NOMO-1 (cell line): ENCODE results near the gene C19orf44.

Experiments used
- DNase-seq, 2 experiments: peaks; one replicate each; lab custom pipeline; 2025; ENCODE audit not compliant: unreplicated experiment in 2 of 2; lab: John Stamatoyannopoulos, UW

Gene C19orf44

DNA sequence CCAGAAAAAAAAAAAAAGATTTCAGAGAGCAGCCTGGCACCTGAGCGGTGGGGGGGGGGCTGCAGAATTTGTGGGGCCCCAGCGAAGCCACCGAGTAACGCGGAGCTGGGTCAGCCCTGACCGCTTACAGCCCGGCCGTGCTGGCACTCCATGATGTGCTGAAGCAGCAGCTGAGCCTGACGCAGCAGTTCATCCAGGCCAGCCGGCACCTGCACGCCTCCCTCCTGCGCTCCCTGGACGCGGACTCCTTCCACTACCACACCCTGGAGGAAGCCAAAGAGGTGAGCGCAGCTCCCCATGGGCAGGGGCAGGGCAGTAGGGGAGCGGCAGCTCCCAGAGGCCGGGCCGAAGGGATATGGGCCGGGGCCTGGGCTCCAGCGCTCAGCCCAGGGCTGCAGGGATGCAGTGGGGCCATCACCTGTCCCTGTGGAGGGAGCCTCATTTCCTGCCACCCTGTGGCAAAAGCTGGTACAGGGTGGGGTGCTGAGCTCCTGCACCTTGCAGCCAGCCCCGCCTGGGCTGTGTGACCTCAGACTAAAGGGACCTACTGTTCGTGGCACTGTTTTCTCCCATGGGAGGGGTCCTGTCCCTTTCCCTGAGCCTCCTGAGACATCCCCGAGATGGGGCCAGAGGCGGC, 18.3 kb downstream of the C19orf44 start:
- no peak for DNase-seq

DNA sequence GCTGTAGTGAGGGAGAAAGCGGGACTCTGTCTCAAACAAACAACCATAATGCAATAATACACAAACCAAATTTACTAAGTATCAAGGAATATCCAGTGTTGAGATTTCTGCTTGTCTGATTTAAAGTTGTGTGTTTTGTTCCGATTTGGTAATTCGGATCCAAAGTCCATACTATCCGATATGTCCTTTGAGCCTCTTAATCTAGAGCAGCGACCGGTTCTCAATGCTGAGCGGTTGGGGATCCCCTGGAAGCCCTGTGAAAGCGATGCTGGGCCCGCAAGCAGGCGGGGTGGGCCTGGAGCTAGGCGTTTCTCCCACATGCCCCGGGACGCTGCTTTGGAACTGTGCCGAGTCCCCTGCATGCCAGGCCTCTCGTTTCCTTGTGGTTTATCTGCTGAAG, 20.2 kb downstream of the C19orf44 start:
- DNase-seq, result no peak

DNA sequence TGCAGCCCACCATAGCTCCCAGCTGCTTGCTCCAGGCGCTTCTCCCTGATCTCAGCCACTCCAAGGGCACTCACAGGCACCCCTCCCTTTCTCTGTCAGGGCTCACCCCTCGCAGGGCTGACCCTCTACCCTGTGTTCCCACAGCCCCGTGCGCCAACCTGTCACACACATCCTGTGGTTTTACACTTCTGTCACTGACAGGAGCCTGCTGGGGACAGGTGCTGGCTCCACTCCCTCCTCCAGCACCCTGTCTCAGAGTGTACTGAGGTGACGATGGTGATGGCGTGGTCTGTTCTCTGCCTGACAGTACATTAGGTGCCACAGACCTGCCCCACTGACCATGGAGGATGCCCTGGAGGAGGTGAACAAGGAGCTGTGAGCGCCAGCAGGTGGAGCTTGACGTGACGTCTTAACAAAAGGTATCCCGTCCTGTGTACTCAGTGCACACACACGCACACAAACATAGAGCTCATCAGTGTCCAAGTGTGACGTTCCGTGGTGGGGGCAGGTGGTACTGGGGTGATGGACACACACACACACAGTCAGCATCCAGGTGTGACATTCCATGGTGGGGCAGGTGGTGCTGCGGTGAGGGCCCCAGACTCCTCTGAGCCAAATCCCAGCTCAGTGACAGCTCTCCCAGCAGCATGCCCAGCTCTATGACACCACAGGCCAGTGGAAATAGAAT, 20.9 kb downstream of the C19orf44 start:
- DNase-seq, result no peak

DNA sequence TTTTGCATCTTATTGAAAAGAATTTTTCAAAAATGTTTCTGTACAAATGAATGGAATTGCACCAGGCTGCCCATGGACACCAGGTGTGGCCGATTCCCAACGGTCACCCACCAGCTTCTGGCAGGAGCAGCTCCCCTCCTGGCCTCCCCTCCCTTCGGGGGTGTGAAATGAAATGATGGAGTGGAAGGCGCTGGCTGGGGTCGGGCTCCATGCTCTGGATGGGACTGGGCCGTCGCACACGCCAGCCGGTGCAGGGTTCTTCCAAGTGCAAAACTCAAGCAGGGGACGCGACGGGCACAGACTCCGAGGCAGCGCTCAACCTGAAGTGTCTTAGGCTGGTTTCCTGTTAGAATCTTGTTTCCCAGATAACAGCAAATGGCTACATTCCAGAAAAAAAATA, 21.9 kb downstream of the C19orf44 start:
- DNase-seq, result no peak

DNA sequence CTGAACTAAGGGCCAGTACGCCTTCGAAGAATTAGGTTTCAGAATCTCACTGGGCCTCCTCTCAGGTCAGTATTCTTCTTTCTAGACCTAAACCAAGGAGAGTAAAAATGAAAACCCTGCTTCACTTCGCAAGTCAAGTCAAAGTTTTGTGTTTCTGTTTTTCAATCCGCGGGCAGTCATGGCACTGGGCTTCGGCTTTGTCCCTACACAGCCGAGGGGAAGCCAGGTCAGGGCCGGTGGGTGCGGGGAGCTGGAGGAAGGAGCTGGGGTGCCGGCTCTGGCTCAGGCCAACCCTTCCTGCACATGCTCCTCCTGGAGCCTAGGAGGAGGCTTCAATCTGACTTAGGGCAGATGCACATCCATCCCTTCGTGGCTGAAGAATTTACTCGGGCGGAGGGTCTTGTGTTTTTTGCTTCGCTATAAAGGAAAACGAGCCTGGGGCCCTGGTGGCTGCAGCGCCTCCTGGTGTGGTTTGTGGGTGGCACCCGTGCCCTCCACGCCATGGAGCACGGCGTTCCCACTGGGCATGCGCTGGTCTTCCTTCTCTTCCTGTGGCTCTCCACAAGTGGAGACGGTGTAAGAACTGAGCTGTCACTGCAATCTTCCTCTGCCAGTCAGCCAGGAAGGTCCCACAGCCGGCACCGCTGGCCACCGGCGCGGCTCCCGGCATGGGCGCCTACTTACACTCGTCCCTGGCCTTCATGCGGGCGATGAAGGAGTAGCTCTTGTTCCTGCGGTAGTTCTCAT, 22.5 kb downstream of the C19orf44 start:
- DNase-seq, result no peak

DNA sequence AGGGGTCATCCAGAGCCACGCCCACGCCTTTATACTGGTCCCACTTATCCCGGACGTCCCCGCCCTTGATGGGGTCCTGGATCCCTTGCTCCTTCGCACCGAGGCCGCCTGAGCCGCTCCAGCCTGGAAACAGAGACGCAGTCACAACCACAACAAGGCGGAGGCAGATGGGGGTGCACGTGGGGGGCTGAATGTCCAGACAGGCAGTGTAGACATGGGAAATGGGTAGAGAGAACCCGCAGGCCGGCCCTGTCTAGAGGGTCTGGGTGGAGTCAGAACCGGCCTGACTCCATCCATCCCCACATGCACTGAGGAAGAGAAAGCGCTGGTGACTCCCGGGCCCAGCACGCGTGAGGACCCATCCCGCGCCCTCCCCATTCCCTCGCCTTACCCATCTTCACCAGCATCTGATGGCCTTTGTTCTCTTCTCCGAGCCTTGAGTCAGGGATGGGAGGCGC, 23.1 kb downstream of the C19orf44 start:
- no peak for DNase-seq

DNA sequence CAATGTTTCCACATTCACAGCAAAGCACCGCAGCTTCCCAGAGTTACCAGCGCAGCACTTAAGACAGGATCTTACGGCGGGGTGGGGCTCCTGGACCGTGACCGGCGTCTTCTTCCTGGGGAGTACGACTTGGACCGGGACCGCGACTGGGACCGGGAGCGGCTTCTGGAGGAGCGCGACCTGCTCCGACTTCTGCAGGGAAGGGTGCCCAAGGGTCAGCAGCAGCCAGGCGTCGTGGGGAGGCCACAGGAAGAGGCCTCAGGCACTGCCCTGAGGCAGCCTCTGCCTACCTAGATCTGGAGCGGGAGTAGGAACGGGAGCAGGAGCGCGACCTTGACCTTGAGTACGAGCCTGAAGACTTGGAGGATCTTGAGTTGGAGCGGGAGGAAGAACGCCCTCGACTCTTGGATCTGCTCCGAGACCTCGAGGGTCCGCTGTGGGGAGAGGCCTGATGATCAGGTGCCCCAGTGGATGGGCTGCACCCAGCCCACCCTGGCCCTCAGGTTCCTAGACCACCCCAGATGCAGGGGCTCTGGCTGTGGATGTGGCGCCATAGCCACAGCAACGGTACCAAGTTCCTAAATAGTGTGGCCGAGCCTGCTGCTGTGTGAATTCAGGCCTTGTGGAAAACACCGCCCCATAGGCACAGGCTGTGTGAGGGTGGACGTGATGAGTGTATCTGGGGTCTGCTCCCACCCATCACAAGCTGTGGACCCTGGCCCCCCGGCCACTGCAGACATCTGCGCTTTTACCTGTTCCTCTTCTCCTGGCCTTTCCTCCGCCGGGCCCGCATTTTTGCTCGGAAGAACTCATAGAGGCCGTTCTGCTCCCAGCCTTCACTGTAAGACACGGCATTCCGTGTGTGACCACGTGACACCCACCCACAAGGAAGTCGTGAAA, 24.1 kb downstream of the C19orf44 start:
- no peak for DNase-seq

DNA sequence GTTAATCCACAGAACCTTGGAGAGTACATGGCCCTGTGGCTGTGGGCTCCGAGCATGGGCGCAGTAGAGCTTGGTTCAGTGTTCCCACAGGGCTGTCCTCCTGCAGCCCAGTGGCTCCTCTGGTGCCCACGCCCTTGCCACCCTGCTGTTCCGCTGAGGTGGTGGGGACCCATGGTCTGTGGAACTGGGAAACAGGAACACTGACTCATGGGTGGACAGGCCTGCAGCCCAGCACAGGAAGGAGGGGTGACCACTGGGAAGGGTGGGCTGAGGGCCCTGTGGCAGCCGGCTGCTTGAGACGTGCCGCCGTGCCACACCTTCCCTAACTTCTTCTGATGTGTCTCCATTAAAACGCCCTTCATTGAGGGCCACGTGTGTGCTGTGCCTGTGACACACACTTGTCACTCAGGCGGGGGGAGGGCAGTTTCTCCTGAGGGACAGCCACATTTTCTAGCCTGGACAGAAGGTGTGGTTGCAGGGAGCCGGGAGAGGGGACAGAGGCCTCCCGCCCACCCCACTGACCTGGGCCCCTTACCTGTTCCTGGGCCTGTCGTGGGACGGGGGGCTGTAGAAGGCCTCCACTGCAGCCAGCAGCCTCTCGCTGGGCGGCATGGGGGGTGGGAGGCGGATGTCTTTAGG, 24.9 kb downstream of the C19orf44 start:
- DNase-seq, result no peak

DNA sequence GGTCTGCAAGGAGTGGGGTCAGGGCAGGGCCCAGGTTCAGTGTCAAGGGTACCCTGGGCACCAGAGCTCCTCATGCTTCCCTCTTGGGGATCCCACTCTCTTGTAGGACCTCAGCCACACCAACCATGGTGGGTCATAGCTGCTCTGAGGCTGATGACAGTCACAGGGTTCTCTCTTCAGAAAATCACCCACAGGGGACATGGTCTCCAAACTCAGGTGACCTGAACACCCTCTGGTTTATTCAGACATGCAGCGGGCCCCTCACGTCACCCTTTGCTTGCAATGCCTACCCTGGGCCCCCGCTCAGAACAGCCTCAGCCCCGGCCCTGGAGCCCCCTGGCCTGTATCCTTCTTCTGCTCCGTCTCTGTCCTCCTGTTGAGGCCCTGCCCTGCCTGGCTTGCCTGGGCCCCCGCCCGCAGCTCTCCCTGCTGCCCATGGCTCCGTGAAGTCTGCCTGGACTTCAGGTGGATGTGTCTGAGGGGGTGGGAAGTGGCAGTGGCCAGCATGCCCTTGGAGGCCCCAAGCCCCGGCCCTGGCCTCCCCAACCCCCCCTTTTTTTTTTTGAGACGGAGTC, 25.6 kb downstream of the C19orf44 start:
- DNase-seq, result no peak

DNA sequence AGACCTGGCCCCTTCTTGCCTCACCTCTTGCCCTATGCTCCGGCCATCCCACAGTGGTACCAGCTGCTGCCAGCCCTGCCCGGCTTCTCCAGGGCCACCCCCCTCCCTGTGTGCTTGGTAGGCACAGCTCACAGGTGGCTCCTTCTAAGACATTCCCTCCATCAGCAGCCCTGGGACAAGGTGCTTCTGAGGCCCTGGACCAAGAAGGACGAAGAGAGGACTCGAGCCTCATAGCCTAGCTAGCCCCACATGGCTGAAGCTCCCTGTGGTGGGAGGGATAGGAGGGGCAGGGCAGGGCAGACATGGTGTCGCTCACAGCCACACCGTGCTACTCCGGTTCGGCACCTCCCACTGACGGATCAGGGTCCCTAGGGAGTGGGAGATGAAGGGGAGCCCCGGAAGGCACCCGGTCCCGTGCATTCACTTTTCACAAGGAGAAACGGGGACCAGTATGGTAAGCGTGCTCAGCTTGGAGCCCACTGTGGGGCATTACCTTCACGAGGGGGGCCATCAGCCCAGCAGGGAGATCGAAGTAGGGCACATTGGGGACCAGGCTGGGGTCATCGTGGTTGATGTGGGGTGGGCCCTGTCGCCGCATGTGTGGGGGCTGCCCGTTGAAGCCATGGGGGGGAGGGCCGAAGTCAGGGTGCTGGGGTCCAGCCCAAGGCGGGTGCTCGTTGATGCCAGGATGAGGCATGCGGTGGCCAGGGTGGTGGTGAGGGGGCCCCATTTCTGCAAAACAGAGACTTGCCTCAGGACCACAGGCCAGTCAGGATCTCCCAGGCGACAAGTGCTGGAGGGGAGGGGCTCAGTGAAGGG, 26.6 kb downstream of the C19orf44 start:
- DNase-seq, result no peak

DNA sequence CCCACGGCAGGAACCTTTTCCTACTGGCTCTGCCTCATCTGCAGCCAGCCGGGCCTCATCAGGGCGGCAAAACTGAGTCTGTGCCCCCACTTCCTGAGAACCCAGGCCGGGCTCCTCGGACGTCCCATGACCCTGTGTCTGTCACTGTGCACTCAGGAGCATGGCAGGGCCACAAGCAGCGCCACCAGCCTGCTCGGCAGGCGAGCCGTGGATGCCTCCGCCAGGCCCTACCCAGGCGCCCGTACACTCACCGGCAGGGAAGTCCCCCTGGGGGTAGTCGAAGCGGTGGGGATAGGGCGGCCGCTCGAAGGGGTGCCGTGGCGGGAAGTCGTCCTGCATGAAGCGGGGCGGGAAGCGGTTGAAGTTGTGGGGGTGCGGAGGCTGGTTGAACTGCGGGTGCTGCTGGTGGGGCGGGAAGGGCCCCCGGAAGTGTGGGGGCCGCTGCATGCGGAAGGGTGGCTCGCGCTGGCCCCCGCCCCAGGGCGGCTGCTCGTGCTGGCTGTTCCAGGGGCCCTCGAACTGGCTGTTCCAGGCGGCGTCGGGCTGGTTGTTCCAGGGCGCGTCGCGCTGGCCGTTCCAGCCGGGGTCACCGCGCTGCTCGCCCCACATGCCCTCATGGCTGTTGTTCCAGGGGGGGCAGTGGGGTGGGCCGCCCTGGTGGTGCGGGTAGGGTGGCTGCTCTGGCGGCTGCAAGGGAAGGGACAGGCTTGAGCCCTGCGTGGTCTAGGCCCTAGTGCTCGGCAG, 29.0 kb downstream of the C19orf44 start:
- DNase-seq, result no peak

DNA sequence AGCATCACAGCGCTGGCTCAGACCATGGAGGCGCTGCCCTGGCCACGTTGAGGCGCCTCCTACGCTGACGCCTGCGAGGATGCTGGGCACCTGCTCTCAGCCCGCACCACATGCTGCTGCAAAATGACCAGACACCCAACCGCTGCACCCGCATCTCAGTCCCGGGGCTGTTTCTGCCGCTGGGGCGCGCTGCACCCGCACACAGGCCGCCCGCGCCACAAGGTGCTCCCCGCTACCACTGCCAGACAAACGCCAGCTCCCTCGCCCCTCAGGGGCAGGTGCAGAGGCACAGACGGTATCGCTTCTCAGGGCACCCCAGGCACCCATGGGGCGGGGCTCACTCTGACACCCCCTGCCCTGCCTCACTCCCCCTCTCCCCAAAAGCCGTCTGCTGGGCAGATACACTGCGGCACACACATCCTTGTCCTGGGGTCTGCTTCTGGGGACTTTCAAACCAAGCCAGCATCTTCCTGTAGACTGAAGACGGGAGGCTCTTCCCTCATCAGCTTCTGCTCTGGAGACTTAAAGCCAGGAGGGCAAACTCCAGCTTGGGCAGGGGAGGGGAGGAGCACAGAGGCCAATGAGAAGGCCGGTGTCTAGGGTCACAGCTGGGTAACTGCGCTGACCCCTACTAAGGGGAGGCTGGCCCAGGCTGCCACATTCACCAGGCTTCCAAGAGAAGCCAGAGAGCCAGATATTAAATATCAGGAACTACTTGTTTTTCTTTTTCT, 29.7 kb downstream of the C19orf44 start:
- no peak for DNase-seq

DNA sequence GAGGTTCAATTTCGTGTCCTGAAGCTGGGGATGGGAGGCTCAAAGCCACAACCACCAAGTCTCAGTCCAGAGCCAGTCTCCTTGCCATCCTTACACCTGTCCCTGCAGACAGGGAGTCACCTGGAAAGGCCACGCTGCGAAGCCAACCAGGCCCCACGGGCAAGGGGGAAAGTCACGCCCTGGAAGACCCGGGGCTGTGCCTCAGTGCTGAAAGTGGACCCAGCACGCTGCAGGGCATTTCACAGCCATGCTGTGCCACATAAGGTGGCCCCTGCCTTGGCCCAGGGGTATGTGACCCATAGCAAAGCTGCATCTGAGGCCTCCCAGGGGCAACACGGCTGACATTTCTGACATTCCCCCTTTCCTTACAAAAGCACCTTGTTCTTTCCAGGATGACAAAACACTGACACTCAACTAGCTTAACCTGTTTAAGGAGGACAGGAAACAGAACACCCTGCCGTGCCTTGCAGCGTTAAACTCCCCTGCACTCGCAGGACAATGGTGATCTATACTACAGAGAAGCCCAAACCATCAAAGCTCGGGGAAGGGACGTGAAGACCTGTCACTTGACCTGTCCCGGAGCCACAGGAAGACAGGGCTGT, 31.2 kb downstream of the C19orf44 start:
- DNase-seq, result no peak

DNA sequence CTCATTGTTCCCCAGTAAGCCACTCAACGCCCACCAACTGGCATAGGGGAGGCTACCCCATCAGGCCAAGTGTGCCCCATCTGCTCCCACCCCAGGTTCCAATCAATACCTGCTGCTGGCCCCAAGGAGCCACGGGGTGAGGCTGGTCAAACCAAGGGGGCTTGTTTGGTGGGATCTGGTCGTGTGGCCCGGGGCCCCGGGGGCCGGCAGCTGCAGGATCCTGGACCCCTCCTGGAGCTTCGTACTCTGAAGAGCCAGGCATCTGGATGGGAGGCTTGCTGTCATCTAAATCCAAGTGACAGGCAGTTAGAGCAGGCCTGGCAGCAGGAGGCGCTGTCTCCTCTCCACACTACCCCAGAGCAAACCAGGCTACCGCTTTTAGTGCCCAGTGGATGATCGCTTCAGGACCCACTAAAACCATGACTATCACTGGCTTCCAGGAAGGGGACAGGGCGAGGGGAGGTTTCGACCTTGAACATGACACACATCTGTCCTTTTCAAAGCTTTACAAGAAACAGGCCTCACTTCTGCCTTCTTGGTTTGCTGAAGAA, 31.9 kb downstream of the C19orf44 start:
- DNase-seq, result peak in 1 of 2 experiments; percentile 4

DNA sequence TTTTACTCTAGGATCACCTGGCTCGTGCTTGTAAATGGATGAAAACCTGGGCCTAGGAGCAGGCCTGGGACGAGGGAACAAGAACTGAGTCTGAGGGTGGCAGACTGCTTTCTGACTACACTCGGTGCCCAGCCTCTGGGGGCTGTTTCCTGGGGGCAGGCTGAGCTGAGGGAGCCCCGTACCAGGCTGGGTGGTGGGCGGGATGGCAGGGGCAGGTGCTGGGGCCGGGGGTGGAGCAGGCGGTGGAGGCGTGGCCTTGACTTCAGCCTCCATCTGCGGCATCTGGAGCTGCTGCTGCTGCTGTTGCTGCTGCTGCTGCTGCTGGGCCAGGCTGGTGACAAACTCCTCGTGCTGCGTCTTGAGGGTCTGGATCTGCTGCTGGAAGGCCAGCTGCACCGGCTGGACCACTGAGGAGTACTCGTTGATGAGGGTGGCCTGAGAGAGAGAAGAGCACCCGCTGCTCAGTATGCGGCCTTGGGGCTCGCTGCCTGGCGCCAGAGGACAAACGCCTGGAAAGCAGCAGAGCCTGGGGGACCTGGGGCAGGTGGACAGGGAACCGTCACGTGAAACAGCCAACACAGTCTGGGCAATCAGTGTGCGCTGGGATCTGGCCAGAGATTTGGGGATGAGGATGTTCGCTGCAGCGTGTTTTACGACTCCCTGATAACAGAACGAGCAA, 33.4 kb downstream of the C19orf44 start:
- no peak for DNase-seq

DNA sequence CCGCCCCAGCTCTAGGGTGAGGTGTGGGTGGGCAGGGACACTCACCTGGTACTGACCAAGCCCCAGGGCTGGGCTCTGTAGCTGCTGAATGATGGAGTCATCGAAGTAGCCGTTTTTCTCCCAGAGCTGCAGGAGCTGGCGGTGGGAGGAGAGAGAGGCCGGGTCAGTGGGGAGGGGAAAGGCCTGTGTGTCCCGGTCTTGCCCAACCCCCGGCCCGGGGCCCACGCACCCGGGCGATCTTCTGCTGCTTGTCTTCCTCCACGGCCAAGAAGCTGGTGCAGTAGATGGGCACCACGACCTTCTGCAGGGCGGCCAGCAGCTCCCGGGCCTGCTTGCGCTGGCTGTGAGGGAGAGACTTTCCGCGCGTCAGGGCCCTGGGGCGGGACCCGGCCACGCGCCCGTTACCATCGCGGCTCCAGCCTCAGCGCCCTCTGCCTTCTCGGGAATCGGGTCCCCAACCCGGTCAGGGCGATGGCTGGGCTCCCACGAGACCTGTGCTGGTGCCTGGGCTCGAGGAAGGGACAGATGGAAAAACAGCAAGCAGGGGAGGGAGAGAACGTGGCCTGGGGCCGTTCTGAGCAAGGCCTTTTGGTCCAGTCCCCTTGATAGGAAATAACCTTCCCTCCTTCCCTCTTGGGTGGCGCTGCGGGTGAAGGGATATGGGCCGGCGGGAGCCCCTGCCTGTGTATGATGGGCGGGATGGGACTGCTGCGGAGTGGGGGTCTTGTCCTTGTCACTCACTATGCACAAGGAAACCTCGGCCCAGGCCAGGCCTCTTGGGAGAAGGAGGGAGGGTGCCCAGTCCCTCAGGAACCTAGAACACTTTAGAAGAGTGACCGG, 34.6 kb downstream of the C19orf44 start:
- no peak for DNase-seq
